ENCODE data around the gene MRPL11.

DNA sequence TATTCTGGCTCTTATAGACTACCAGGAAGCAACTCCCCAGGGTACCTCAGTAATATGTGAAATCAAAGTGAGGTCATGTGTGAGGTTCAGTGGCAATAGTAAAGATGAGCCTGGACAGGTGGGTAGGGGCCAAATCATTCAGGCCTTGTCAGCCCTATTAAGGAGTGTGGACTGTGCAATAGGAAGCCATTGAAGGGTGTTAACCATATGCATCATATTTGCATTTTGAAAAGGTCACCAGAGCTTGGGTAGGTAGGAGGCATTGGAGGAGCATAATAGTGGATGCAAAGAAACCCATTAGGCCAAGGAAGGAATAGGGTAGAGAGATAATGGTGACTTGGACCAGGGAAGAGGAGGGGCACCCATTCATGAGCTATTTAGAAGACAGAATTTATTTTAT lies 8.4 kb upstream of the MRPL11 start:
- TF ChIP-seq, protein P1, sequence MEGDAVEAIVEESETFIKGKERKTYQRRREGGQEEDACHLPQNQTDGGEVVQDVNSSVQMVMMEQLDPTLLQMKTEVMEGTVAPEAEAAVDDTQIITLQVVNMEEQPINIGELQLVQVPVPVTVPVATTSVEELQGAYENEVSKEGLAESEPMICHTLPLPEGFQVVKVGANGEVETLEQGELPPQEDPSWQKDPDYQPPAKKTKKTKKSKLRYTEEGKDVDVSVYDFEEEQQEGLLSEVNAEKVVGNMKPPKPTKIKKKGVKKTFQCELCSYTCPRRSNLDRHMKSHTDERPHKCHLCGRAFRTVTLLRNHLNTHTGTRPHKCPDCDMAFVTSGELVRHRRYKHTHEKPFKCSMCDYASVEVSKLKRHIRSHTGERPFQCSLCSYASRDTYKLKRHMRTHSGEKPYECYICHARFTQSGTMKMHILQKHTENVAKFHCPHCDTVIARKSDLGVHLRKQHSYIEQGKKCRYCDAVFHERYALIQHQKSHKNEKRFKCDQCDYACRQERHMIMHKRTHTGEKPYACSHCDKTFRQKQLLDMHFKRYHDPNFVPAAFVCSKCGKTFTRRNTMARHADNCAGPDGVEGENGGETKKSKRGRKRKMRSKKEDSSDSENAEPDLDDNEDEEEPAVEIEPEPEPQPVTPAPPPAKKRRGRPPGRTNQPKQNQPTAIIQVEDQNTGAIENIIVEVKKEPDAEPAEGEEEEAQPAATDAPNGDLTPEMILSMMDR (conservative IDR thresholded peaks at IDR 0.05; ENCODE audit: low read length): no peak
- TF ChIP-seq EZH2phosphoT487 (IDR thresholded peaks at IDR 0.05; ENCODE audit: borderline replicate concordance): no peak
